HG03520 (cell line): ENCODE results near the gene ARL5C.

ENCODE experiments used
- ATAC-seq: cut with Tn5 transposase; IDR thresholded peaks from one replicate; pipeline ENCODE4 v1.9.1; 2021; ENCODE audit warnings: mild to moderate bottlenecking, moderate library complexity; ENCODE audit not compliant: unreplicated experiment

The ARL5C gene

DNA sequence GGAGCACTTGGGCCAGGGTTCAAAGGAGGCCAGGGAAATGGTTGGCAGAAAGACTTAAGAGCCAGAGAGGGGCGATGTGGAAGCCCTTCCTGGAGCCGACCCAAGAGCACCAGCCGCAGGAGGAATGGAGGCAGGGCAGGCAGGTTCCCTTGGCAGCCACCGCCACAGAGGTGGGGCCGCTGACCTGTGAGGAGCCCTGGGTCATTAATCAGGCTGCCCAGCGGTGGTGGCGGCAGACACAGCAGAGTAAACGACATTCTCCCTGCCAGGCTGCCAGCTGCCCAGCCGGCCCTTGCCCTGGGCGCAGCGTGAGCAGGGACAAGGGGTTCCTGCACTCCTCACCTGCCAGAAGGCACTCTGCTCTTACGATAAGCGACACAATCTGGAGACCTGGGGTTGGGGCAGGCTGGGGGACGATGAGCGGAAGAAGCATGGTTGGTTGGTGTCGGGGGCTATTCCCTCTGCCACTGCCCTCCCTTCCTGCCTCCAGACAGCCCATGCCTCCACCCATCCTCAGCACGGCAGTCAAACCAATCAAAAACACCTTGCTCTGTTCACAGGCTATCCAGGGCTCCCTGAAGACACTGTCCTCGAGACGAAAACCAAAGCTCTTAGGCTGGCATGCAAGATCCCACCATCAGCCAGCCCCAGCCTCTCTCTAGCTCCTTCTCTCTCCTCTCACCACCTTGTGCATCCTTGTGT is 55.4 kb downstream of the ARL5C start:
- ATAC-seq = no peak

DNA sequence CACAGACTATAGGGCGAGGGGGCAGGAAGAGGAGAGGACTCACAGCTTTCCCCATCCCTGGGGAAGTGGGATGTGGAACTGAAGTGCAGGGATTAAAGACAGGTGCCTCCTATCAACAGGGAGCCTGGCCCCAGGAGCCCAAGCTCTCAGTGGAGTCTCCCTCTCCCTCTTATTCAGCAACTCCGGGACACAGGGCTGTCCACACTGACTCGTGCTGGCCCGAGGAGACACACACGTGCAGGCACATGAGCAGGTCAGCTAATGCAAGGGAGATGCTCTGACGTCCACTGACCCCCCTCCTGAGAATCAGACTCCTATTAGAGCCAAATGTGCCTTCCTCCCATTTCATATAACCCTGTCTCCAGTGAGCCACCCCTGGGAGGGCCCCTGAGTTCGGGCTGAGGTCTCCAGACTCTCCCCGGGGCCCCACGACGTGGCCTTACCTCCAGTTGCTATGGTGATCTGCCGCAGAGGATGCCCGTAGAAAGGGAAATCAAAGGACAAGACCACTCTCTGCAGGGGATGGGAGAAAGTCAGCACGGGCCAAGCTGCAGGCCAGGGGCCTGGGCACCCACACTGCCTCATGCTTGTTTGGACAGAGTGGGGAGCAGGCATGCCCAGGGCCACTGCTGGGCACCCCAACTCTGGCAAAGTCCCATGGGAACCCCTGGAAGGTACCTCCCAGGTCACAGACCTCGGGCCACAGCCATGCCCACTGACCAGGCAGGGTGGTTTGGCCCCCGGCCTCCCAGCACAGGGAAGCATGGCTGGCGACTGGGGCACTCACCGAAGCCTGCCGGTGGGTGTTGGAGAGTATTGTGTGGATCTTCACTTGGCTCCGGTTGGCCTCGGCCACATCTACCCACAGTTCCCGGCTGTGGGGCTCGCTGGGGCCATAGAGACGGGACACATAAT is 57.2 kb downstream of the ARL5C start:
- ATAC-seq = no peak

DNA sequence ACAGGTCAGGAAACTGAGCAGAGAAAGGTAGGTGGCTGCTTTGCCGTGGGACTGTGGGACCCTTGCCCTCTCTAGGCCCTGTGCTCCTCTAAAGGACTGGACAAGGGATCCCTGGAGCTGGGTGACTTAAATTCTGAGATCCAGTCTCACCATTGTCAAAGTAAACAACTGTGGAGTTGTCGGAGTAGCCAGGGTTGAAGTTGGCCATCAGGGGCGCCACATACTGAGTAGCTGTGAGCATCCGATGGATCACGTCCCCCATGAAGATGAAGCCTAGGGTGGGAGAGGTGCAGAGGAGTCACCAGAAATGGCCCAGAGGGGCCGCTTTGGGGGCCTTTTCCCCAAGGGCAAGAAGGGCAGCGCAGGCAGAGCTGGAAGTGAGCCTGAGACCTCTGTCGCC is 58.0 kb downstream of the ARL5C start:
- ATAC-seq = no peak

DNA sequence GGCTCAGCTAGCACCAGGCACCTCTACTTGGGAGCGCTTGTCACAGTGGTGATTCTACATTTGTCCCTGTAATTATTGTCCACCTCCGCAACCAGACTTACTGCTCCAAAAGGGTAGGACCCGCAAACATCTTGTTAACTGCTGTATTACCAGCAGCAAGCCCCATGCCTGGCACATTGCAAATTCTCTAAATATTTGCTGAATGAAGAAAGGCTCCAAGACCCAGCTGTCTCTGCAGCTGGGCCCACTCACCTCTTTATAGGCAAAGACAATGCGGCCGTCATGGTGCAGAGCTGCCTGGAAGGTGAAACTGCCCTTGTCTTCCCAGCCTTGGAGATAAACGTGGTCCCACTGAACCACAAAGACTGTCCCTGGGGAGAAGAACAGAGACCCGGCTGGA is 58.8 kb downstream of the ARL5C start:
- no peak for ATAC-seq
